H1 (cell line): ENCODE results near the gene LIPI. TPM values are rescaled to one million over a fixed set of nuclear protein-coding genes. Genes with fewer than 3 reads are reported as not detected.

Source experiments
- CTCF ChIA-PET: fragments of 300-600 bp; sonication (Branson Sonifier 250); formaldehyde crosslinking; loops from one replicate; lab custom pipeline; 2021; ENCODE audit not compliant: partially characterized antibody; lab: Charles Lee
- POLR2A ChIA-PET: fragments of 300-600 bp; sonication (Branson Sonifier 250); formaldehyde crosslinking; loops from one replicate; lab custom pipeline; 2021; ENCODE audit warnings: inconsistent platforms; ENCODE audit not compliant: partially characterized antibody; lab: Charles Lee
- DNase-seq, 2 experiments: peaks; one replicate each; pipeline versions ENCODE4 v3.0.0 to v3.0.0-alpha.2; 2010 to 2022; ENCODE audit warnings: low spot score in 2 of 2, low read depth in 1 of 2, mixed read lengths in 1 of 2
- FAIRE-seq: peaks from 2 replicates; lab custom pipeline; 2011; peaks lifted over from hg19 to GRCh38; lab: Jason Lieb, UNC
- H2AFZ ChIP-seq: 2 replicates; pipeline ENCODE4 v1.8.1; 2012; ENCODE audit warnings: low read length, inconsistent platforms
- H2AK5ac ChIP-seq: 2 replicates; pipeline ENCODE4 v1.6.1; 2013; ENCODE audit warnings: low read depth, low read length
- H2BK120ac ChIP-seq: replicated peaks from 2 replicates; pipeline ENCODE3; 2013; ENCODE audit warnings: low read depth, low read length, inconsistent platforms
- H2BK12ac ChIP-seq: 2 replicates; pipeline ENCODE4 v1.6.1; 2013; ENCODE audit warnings: low read depth, low read length
- H2BK15ac ChIP-seq: 2 replicates; pipeline ENCODE4 v1.6.1; 2013; ENCODE audit warnings: low read length
- H2BK20ac ChIP-seq: 2 replicates; pipeline ENCODE4 v1.6.1; 2013; ENCODE audit warnings: low read length
- H2BK5ac ChIP-seq: 2 replicates; pipeline ENCODE4 v1.6.1; 2013; ENCODE audit warnings: low read depth, low read length
- H3K14ac ChIP-seq: 2 replicates; pipeline ENCODE4 v1.6.1; 2013; ENCODE audit warnings: inconsistent platforms; ENCODE audit not compliant: insufficient read length
- H3K18ac ChIP-seq: 2 replicates; pipeline ENCODE4 v1.6.1; 2013; ENCODE audit warnings: low read length; ENCODE audit errors: extremely low read depth
- H3K23ac ChIP-seq: 2 replicates; pipeline ENCODE4 v1.6.1; 2013; ENCODE audit warnings: inconsistent platforms; ENCODE audit not compliant: insufficient read length
- H3K23me2 ChIP-seq: 2 replicates; pipeline ENCODE4 v1.6.1; 2013; ENCODE audit warnings: low read depth, low read length
- H3K27ac ChIP-seq: 2 replicates; pipeline ENCODE4 v1.6.1; 2011; ENCODE audit warnings: low read depth, low read length, inconsistent platforms
- H3K27me3 ChIP-seq, 4 experiments: replicated peaks in 1 of 4; 1 replicate in 1 of 4; 2 replicates in 3 of 4; pipeline versions ENCODE4 v1.6.1 to v1.8.1; 2011 to 2013; ENCODE audit warnings: low read length in 3 of 4, mild to moderate bottlenecking in 3 of 4, inconsistent platforms in 2 of 4, mixed read lengths in 2 of 4, moderate library complexity in 1 of 4; ENCODE audit not compliant: control insufficient read depth in 3 of 4, insufficient read depth in 3 of 4; ENCODE audit errors: extremely low read depth in 1 of 4
- H3K36me3 ChIP-seq, 4 experiments: 2 replicates each; pipeline versions ENCODE4 v1.6.1 to v1.8.1; 2011 to 2013; ENCODE audit warnings: mild to moderate bottlenecking in 4 of 4, low read length in 3 of 4, moderate library complexity in 2 of 4, control low read depth in 1 of 4, inconsistent platforms in 1 of 4; ENCODE audit not compliant: insufficient read depth in 4 of 4, control insufficient read depth in 2 of 4
- H3K4ac ChIP-seq: replicated peaks from 2 replicates; pipeline ENCODE3; 2013; ENCODE audit warnings: low read length, low read depth, mixed read lengths, inconsistent platforms; ENCODE audit not compliant: insufficient read length
- H3K4me1 ChIP-seq, 4 experiments: replicated peaks in 1 of 4; 1 replicate in 1 of 4; 2 replicates in 3 of 4; pipeline versions ENCODE4 v1.6.1 to v1.8.1; 2011 to 2013; ENCODE audit warnings: low read length in 3 of 4, inconsistent platforms in 2 of 4, mixed read lengths in 1 of 4; ENCODE audit not compliant: insufficient read depth in 4 of 4, control insufficient read depth in 3 of 4
- H3K4me2 ChIP-seq, 2 experiments: 2 replicates each; pipeline versions ENCODE4 v1.6.1 to v1.8.1; 2011 to 2013; ENCODE audit warnings: low read depth in 2 of 2, low read length in 2 of 2, control low read depth in 1 of 2, inconsistent platforms in 1 of 2, mild to moderate bottlenecking in 1 of 2; ENCODE audit not compliant: insufficient read depth in 1 of 2
- H3K4me3 ChIP-seq, 4 experiments: fragments of 200-600, 300-600 bp in 1 of 4; sonication (generic), shearing (Covaris generic), sonication (Bioruptor Twin) in 1 of 4; 2 replicates each; pipeline versions ENCODE4 v1.5.1 to v1.8.1; 2011 to 2016; ENCODE audit warnings: low read length in 4 of 4, low read depth in 3 of 4, control low read depth in 2 of 4, inconsistent platforms in 2 of 4, mild to moderate bottlenecking in 2 of 4, mixed read lengths in 1 of 4, moderate library complexity in 1 of 4; ENCODE audit not compliant: insufficient read depth in 2 of 4; ENCODE audit errors: extremely low read depth in 1 of 4
- H3K56ac ChIP-seq: replicated peaks from 2 replicates; pipeline ENCODE3; 2013; ENCODE audit warnings: low read depth, mild to moderate bottlenecking, mixed read lengths, low read length, inconsistent platforms; ENCODE audit not compliant: insufficient read length
- H3K79me1 ChIP-seq: 2 replicates; pipeline ENCODE4 v1.6.1; 2013; ENCODE audit warnings: low read depth, low read length, control low read depth
- H3K79me2 ChIP-seq, 2 experiments: 2 replicates each; pipeline versions ENCODE4 v1.6.1 to v1.8.1; 2012 to 2013; ENCODE audit warnings: low read length in 2 of 2, mild to moderate bottlenecking in 2 of 2, inconsistent platforms in 1 of 2; ENCODE audit not compliant: insufficient read depth in 2 of 2, control insufficient read depth in 1 of 2
- H3K9ac ChIP-seq, 4 experiments: replicated peaks in 1 of 4; 1 replicate in 1 of 4; 2 replicates in 3 of 4; pipeline versions ENCODE4 v1.6.1 to v1.8.1; 2011 to 2013; ENCODE audit warnings: low read depth in 3 of 4, low read length in 3 of 4, control low read depth in 2 of 4, mild to moderate bottlenecking in 2 of 4, moderate library complexity in 2 of 4, inconsistent platforms in 1 of 4; ENCODE audit errors: extremely low read depth in 1 of 4
- H3K9me3 ChIP-seq, 2 experiments: 2 replicates each; pipeline versions ENCODE4 v1.6.1 to v1.8.1; 2012 to 2013; ENCODE audit warnings: mild to moderate bottlenecking in 2 of 2, moderate library complexity in 2 of 2, control low read depth in 1 of 2, inconsistent platforms in 1 of 2, low read depth in 1 of 2, low read length in 1 of 2, mixed read lengths in 1 of 2; ENCODE audit not compliant: insufficient read depth in 2 of 2
- H4K20me1 ChIP-seq, 2 experiments: replicated peaks in 1 of 2; 2 replicates each; pipeline versions ENCODE3 to v1.8.1; 2011 to 2013; ENCODE audit warnings: inconsistent platforms in 2 of 2, low read length in 2 of 2, mild to moderate bottlenecking in 1 of 2; ENCODE audit not compliant: insufficient read depth in 2 of 2, control insufficient read depth in 1 of 2
- H4K5ac ChIP-seq: 2 replicates; pipeline ENCODE4 v1.6.1; 2013; ENCODE audit warnings: low read length, low read depth, mixed read lengths, inconsistent platforms; ENCODE audit not compliant: insufficient read length
- H4K8ac ChIP-seq: 2 replicates; pipeline ENCODE4 v1.8.0; 2013; ENCODE audit warnings: mild to moderate bottlenecking, moderate library complexity, low read length, inconsistent platforms; ENCODE audit not compliant: insufficient read depth; ENCODE audit errors: extremely low read depth
- H4K91ac ChIP-seq: replicated peaks from 2 replicates; pipeline ENCODE3; 2013; ENCODE audit warnings: low read length, mixed read lengths, inconsistent platforms; ENCODE audit not compliant: insufficient read length
- CTCF ChIP-seq, 3 experiments: IDR thresholded peaks; 1 replicate in 2 of 3; 2 replicates in 1 of 3; pipeline versions ENCODE4 v1.5.1 to v1.6.1; 2011; ENCODE audit warnings: low read length in 3 of 3, mild to moderate bottlenecking in 3 of 3, inconsistent platforms in 2 of 3, low read depth in 1 of 3, moderate library complexity in 1 of 3; ENCODE audit not compliant: insufficient read depth in 1 of 3; ENCODE audit errors: control extremely low read depth in 1 of 3
- RAD21 ChIP-seq, 2 experiments: IDR thresholded peaks in 1 of 2; conservative IDR thresholded peaks in 1 of 2; 2 replicates each; pipeline ENCODE4 v1.6.1; 2011; ENCODE audit warnings: low read depth in 2 of 2, low read length in 2 of 2, improper control_type of control experiment in 1 of 2, inconsistent platforms in 1 of 2, mild to moderate bottlenecking in 1 of 2, moderate library complexity in 1 of 2
- SIRT6 ChIP-seq: IDR thresholded peaks from one replicate; pipeline ENCODE4 v1.7.1; 2012; ENCODE audit warnings: low read length, inconsistent platforms
- WGBS, 2 experiments: shearing (Covaris generic) in 1 of 2; methylation state at CpG; one replicate each; pipeline versions ENCODE4 v1.1.6 to v1.1.7; 2013 to 2015; ENCODE audit warnings: low lambda C conversion rate in 2 of 2, mixed read lengths in 2 of 2, inconsistent platforms in 1 of 2, low coverage in 1 of 2, missing lambda C conversion rate in 1 of 2; ENCODE audit not compliant: insufficient replicate concordance in 2 of 2, insufficient coverage in 1 of 2, insufficient read length in 1 of 2; ENCODE audit errors: extremely low coverage in 1 of 2, missing lambda C conversion rate in 1 of 2; 5-methylcytosine and 5-hydroxymethylcytosine counted together
- polyA plus RNA-seq, 7 experiments: library from polyadenylated mRNA; depleted of rRNA in 3 of 7; stranded (reverse) in 5 of 7; unstranded in 2 of 7; fragments of >200 nt in 5 of 7; fragments of 200-250 nt in 2 of 7; gene quantifications; 1 replicate in 5 of 7; 2 replicates in 1 of 7; 4 replicates in 1 of 7; pipeline versions ENCODE4 v1.2.1 to v1.2.3, GENCODE V29; 2011 to 2013; ENCODE audit warnings: missing spikeins in 2 of 7, mixed read lengths in 2 of 7
- total RNA-seq: library from RNA; stranded (reverse); fragmentation: NEBNext Ultra II Directional; extraction: Animal tissue kit (Norgen Biotek cat#: 25700); gene quantifications from 2 replicates; pipeline ENCODE4 v1.2.1, GENCODE V29; 2021

Gene LIPI
- total and polyA plus RNA-seq, 2 of the 8 experiments (the other 6 are each of a cell fraction or from before 2014, with no cell fraction given) = not detected

- no peaks in the 10 kb centered on the region for H3K79me1 ChIP-seq
- no peak overlapping the region for H2BK5ac ChIP-seq
- no peak overlapping the region for H2AK5ac ChIP-seq
- no peaks in the 10 kb centered on the region for H3K9me3 ChIP-seq
- H3K27ac ChIP-seq = no peak overlapping the region
- H3K4me1 ChIP-seq = no peaks in the 10 kb centered on the region; a peak in 1 of 7 replicates
- TF ChIP-seq CTCF (IDR thresholded peaks at IDR 0.05; ENCODE audit: control extremely low read depth in 1 of 3, insufficient read depth in 1 of 3, low read depth in 1 of 3, low read length in 3 of 3) (peak; percentile 58 to 88 (median 81); a peak in 3 of 4 replicates), SIRT6 (no peak), RAD21 (IDR thresholded peaks at IDR 0.05 in 1 of 2, conservative IDR thresholded peaks at IDR 0.05 in 1 of 2; ENCODE audit: low read depth in 2 of 2, low read length in 2 of 2) (peak; percentile 70 to 75)
- no peak overlapping the region for H2BK120ac ChIP-seq
- H3K4me3 ChIP-seq = no peak overlapping the region
- no peak overlapping the region for H2BK12ac ChIP-seq
- H3K18ac ChIP-seq = no peak overlapping the region
- POLR2A ChIA-PET = interaction anchor here (1.5 kb wide), 1 partner anchor 21 kb away, joined by 4 read pairs; no protein-coding TSS in a partner anchor
- H4K5ac ChIP-seq = no peak overlapping the region
- CTCF ChIA-PET = interaction anchor here (0.7 to 2.1 kb wide), 22 partner anchors 10 to 256 kb away, joined by 3 to 17 read pairs (median 4); partner anchors contain the start of gene RBM11
- H3K4me2 ChIP-seq = no peak overlapping the region
- H4K8ac ChIP-seq = no peak overlapping the region
- no peaks in the 10 kb centered on the region for H4K20me1 ChIP-seq
- no peak overlapping the region for H4K91ac ChIP-seq
- no peak overlapping the region for H3K56ac ChIP-seq
- no peak overlapping the region for H3K9ac ChIP-seq
- H3K23ac ChIP-seq = no peak overlapping the region
- H3K14ac ChIP-seq = no peak overlapping the region
- DNase-seq (peak in 1 of 2 experiments; percentile 84), FAIRE-seq (no peak)
- H3K79me2 ChIP-seq = no peaks in the 10 kb centered on the region
- H3K36me3 ChIP-seq = no peaks in the 10 kb centered on the region
- H2BK20ac ChIP-seq = no peak overlapping the region
- H3K27me3 ChIP-seq = no peaks in the 10 kb centered on the region
- 26% methylated on average over 4 of the region's 4 CpGs; no CpG with 5 or more reads in 1 of the 2 experiments for WGBS, 2 experiments
- H2BK15ac ChIP-seq = no peak overlapping the region
- H3K4ac ChIP-seq = no peak overlapping the region
- no peaks in the 10 kb centered on the region for H3K23me2 ChIP-seq
- H2AFZ ChIP-seq = no peak overlapping the region
These were observed 90.5 kb downstream of the LIPI start for GRCh38 chr21:14120091-14120734.
